NCI-H2081 (cell line): ENCODE measurements around the gene GPER1.
A peak's percentile ranks its signal among the peaks of the same experiment; 100 is the strongest.
"Not testable (repeated sequence)": the region's sequence is repeated elsewhere in the genome, so short reads cannot be mapped to it uniquely, and the experiment has no call there.

ENCODE experiments used
- DNase-seq, 2 experiments: peaks; one replicate each; lab custom pipeline; 2025; lab: John Stamatoyannopoulos, UW

The GPER1 gene

GRCh38 chr7:1120791-1121190 lies 32.9 kb downstream of the GPER1 start:
- no peak for DNase-seq

DNA sequence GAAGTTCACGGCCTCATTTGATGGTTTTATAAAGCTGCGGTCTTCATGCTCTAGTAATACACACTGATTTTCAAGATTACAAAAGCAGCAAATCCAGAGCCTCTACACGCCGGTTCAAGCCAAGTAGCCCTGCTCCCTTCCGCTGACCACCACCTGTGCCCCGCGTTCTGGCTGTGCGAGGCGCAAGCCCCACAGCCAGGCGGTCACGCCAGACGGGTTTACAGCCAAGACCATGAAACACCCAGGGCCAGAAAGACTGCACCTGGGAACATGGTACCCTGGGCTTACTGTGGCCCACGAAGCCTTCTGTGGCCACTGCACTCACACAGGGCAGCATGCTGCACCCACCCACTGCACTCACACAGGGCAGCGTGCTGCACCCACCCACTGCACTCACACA lies 33.6 kb downstream of the GPER1 start:
- no peak for DNase-seq

- no peak for DNase-seq
Measured at GRCh38 chr7:1121886-1122831, 34.2 kb downstream of the GPER1 start.

DNA sequence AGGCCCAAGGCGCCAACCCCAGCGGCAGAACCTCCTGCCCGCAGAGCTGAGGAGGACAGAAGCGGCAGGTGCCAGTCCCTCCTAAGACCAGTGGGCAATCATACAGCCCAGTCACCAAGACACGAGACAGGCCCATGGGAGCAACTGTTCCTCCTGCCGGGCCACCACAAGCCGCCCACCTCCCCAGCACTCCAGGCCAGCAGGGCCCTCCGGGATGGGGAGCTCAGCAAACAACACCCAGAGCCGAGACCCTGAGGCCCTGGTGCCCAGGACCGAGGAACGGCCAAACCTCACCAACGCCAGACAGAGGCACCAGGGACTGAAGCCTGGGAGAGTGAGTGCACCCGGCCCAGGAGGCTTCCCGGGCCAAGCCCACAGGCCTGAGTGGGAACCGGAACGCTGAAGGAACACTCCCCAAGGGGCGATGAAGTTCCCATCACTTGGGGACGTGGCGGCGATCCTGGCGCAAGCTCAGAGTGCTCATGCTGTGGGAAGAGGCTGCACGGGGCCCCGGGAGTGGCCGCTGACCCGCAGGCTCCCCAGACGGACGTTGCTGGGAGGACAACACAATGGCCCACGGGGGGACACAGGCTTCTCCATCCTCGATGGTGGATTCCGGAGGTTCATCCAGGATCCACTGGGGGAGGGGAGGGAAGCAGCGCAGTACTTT lies 35.1 kb downstream of the GPER1 start:
- no peak for DNase-seq

GRCh38 chr7:1123715-1124114 lies 35.8 kb downstream of the GPER1 start:
- no peak for DNase-seq

DNA sequence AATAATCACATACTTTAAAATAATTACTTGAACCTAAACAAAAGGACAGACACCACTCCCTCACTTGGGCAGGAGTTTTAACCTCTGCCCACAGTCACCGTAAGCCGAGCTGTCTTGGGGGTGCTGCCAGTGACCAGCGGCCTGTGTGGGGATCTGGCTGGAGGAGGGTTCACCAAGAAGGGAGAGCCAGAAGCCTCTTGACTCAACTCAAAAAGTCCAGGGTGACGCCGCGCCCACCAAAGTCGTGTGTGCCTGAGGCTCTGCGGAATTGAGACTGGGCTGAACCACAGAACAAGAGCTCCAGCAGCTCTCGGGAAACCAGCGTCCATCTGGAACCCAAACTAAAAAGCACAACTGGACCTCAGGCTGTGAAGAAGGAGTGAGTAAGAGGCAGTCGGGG lies 36.3 kb downstream of the GPER1 start:
- DNase-seq = no peak

DNA sequence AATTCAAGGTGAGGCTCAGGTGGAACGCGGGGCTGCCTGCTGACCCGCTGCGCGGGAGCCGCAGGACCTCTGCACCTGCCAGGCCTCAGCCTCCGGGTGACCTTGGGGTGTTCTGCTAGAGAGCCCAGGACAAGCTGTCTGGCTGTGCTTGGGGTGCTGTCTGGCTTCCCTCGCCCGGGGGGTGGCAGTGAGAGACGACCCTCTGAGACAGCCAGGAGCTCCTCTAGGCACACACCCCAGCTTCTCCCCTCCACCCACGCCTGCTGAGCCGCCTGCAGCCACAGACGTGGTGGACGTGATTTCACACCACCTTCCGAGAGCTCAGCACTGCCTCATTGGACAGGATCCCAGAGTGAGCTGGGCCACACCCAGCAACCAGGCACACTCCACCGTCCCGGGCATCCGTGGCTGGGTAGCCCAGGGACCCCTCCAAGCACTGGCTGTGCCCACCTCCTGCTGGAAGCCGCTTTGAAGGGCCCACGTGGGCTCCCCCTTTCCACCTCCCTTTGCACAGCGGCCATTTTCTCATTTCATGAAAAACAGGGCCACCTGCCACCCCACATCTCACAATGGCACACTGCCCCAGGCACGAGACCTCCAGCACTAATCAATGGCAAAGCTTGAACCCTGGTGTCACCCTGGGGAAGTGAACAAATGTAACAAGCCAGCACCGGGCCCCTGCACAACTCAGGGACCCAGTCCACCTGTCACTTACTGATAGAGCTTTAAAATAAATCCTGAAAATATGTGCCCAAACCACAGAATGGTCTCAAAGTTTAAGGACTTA lies 37.1 kb downstream of the GPER1 start:
- no peak for DNase-seq

- DNase-seq = no peak
Measured at GRCh38 chr7:1125603-1125969, 37.7 kb downstream of the GPER1 start.

- no peak for DNase-seq
Measured at GRCh38 chr7:1127001-1127400, 39.1 kb downstream of the GPER1 start.

GRCh38 chr7:1129431-1129830 lies 41.5 kb downstream of the GPER1 start:
- no peak for DNase-seq

GRCh38 chr7:1130021-1130990 lies 42.4 kb downstream of the GPER1 start:
- no peak for DNase-seq

DNA sequence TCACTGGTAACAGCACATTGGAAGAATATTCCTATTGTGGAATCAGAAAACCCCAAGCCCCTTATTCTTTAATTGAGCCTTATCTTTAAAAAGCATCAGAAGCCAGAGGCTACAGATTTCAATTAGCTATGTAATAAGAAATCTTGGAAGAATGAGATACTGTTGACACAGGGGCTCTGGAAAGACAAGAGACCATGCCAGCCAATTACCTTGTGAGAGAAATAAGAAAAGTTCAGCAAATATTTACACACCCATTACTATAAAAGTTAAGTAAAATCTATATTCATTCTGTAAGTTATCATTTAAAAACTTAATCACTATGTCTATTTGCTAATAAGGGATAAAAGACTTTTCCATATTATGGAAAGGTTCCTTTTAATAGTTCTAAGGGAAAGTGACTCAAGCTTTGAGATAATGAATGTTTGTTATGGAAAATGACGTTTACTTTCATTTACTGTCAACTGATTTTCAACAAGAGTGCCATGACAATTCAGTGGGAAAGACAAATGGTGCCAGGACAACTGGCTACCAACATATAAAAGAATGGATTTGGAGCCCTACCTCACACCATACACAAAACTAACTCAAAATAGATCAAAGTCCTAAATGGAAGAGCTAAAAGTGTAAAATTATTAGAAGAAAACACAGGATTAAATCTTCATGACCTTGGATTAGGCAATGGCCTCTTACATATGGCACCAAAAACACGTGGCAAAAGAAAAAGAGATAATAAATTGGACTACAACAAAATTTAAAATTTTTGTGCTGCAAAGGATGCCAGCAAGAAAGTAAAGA lies 43.8 kb downstream of the GPER1 start:
- peak in 1 of 2 experiments; percentile 3 for DNase-seq

- no peak for DNase-seq
Measured at GRCh38 chr7:1134951-1135350, 47.0 kb downstream of the GPER1 start.

DNA sequence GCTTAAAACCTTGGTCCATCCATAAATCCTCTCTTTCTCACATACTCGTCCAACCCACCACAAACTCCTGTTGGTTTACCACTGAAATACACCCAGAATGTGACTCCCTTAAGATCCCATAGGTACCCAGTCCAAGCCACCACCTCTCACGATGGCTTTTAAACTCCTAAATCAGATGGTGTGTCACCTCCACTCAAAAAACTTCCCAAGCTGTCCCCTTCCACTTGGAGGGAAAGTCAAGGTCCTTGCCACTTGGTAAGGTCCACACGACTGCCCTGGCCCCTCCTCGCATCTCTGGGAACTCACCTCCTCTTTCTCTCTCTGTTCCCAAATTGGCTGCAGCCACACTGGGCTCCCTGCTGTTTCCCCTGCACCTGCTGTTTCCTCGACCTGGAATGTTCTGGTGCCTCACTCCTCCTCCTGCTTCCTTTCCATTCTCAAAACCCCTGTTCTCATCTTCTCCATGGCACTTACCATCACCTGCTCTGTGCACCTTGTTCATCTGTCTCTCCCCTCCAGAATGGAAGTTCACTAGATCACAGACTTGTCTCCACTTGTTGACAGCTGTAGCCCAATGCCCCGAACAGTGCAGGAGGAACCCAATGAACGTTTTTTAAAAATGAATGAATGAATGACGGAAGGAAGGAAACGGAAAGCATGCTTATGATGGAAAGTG lies 49.1 kb downstream of the GPER1 start:
- peak; percentile 37 to 70 for DNase-seq

DNA sequence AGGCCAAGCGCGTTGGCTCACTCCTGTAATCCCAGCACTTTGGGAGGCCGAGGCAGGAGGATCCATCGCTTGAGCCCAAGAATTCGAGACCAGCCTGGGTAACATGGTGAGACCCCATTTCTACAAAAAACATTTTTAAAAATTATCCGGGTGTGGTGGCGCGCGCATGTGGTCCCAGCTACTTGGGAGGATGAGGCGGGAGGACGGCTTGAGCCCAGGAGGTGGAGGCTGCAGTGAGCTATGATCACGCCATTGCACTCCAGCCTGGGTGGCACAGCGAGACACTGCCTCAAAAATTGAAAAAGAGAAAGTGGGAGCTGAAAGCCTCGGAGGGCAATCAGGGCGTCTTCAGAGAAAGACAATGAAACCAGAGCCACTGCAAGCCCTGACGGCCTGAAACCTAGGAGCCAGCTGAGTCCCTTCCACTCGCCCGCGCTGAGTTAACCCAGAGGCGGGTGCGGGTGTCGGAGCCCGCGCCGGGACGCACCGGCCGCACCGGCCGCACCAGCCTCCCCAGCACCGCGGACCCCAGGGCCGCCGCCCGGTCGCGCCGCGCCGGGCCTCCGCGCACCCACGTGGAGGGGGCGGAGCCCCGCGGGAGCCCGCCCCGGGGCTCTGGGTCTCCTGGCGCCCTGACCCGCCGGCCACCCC lies 49.7 kb downstream of the GPER1 start:
- DNase-seq = no peak

GRCh38 chr7:1140476-1141104 lies 52.7 kb downstream of the GPER1 start:
- DNase-seq = no peak

DNA sequence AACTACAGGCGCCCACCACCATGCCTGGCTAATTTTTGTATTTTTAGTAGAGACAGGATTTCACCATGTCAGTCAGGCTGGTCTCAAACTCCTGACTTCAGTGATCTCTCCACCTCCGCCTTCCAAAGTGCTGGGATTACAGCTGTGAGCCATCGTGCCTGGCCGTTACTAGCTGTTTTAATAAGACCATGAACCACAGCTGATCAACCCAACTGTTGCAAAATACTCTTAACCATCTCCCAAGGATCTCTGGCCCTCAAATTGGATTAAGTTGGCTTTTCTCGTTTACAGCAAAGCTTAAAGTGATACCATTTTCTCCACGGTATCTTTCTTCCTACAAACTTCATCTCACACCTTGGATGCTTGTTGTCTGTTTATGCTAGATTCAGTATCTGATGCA lies 53.7 kb downstream of the GPER1 start:
- no peak for DNase-seq

DNA sequence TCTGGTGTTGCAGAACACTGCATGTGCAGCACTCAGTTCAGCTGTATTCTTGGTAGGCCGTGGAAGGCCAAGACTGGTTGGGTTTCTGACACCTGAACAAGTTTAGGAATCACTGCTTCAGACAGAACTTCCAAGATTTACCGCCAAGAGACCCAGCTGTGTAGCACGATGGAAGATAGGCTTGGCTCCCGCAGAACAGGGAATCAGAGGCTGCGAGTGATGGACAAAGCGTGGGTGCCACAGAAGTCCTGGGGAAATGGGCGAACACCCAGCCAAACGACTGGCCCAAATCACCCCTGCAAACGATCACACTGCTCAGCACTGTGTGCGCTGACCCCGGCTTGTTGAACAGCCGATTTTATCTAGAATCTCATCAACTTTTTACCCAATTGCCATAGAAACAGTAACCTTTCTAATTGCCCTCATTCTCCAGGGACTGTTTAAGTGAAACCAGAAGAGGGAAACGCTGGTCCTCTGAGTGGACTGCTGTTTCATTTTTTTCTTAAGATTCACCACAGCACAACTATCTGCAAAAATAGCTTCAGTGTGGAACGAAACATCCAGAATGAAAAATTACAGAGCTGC lies 54.2 kb downstream of the GPER1 start:
- no peak for DNase-seq

DNA sequence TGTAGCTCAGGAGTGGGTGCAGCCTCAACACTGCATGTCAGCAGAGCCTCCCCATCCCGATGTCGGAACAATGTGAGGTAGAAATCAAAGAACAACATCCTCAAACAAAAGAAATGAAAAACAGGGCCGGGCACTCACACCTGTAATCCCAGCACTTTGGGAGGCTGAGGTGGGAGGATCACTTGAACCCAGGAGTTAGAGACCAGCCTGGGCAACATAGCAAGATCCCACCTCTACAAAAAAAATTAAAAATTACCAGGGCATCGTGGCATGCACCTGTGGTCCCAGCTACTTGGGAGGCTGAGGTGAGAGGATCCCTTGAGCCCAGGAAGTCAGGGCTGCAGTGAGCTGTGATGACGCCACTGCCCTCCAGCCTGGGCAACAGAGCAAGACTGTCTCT lies 55.1 kb downstream of the GPER1 start:
- not testable (repeated sequence) for DNase-seq
